Stomach (tissue), 9 donors: ENCODE measurements around the gene ELMO3. TPM values are rescaled to one million over a fixed set of nuclear protein-coding genes. Genes with fewer than 3 reads are reported as not detected.

ENCODE experiments used
- DNase-seq, 2 donors: peaks; one replicate each; pipeline versions ENCODE4 v3.0.0 to v3.0.0-alpha.2; 2013 to 2019
- H3K27ac ChIP-seq, 5 donors: fragments of 200-600 bp in 4 of 5; sonication (generic) in 4 of 5; one replicate each; pipeline ENCODE4 v1.5.1; 2013 to 2019; ENCODE audit warnings: mild to moderate bottlenecking in 1 of 5, moderate library complexity in 1 of 5
- H3K27me3 ChIP-seq, 3 donors: fragments of 200-600 bp; sonication (generic); one replicate each; pipeline ENCODE4 v1.5.1; 2017 to 2019; ENCODE audit warnings: mixed run types in 1 of 3
- H3K36me3 ChIP-seq, 4 donors: fragments of 200-600 bp; sonication (generic); 1 replicate in 3 of 4; 2 replicates in 1 of 4; pipeline ENCODE4 v1.5.1; 2016 to 2019
- H3K4me1 ChIP-seq, 4 donors: fragments of 200-600 bp; sonication (generic); one replicate each; pipeline ENCODE4 v1.5.1; 2016 to 2019
- H3K4me3 ChIP-seq, 4 donors: fragments of 200-600 bp; sonication (generic) in 3 of 4; one replicate each; pipeline ENCODE4 v1.5.1; 2016 to 2019; ENCODE audit warnings: mild to moderate bottlenecking in 1 of 4
- H3K9me3 ChIP-seq, 4 donors: fragments of 200-600 bp; sonication (generic); one replicate each; pipeline ENCODE4 v1.5.1; 2016 to 2019
- CTCF ChIP-seq, 7 experiments: fragments of 450-650 bp in 4 of 7; fragments of 200-600 bp in 3 of 7; sonication (generic) in 3 of 7; IDR thresholded peaks; one replicate each; pipeline ENCODE4 v1.5.1; 2016 to 2019; ENCODE audit warnings: antibody characterized with exemption in 7 of 7, control low read depth in 2 of 7, mild to moderate bottlenecking in 1 of 7
- EP300 ChIP-seq: sonication (generic); formaldehyde crosslinking; IDR thresholded peaks from one replicate; pipeline ENCODE4 v1.6.1; 2017; ENCODE audit warnings: antibody characterized with exemption
- POLR2A ChIP-seq, 4 donors: fragments of 450-650 bp; IDR thresholded peaks; one replicate each; pipeline ENCODE4 v1.6.1; 2016; ENCODE audit warnings: antibody characterized with exemption in 4 of 4, control low read depth in 2 of 4, mild to moderate bottlenecking in 1 of 4, moderate library complexity in 1 of 4
- POLR2AphosphoS5 ChIP-seq, 3 donors: sonication (generic); formaldehyde crosslinking; IDR thresholded peaks; one replicate each; pipeline ENCODE4 v1.6.1; 2016; ENCODE audit warnings: antibody characterized with exemption in 3 of 3
- WGBS, 5 donors: extraction: QIAGEN DNeasy Blood & Tissue Kit in 3 of 5; methylation state at CpG; one replicate each; pipeline versions ENCODE4 v1.1.5 to v1.1.7; 2013 to 2018; 5-methylcytosine and 5-hydroxymethylcytosine counted together
- intact Hi-C: fragments of 100-400 bp; cut with DNase I; formaldehyde crosslinking; loops from one replicate; pipeline ENCODE4 v1.15.1; 2023; ENCODE audit warnings: low total_unique reads
- polyA plus RNA-seq, 3 donors: library from polyadenylated mRNA; stranded (reverse); fragments of 200-250 nt; gene quantifications; one replicate each; pipeline ENCODE4 v1.2.3, GENCODE V29; 2013
- small RNA-seq, 4 donors: library from RNA; depleted of rRNA; stranded (forward); fragments of <200 nt; gene quantifications; one replicate each; pipeline ENCODE3, GENCODE V24; 2016
- total RNA-seq, 5 donors: library from RNA; depleted of rRNA; stranded (reverse); fragments of >200 nt; gene quantifications; one replicate each; pipeline versions ENCODE4 v1.1.0 to v1.2.3, GENCODE V29; 2014 to 2016
- donor health status: healthy with polysubstance abuse.
- donor health status: Bipolar disorder and iron deficiency.
- donor health status: healthy.

The ELMO3 gene
- total and polyA plus RNA-seq, 8 donors, result 11.6 to 133 (median 40.8) TPM

- Histone ChIP-seq H3K27me3 (peaks cover 0 to 51% (median 19%) of the 10 kb centered on the region in 3 donors), H3K27ac (no peak overlapping the region), H3K4me1 (peaks cover 14 to 16% (median 15%) of the 10 kb centered on the region in 4 donors), H3K9me3 (no peaks in the 10 kb centered on the region), H3K36me3 (no peaks in the 10 kb centered on the region), H3K4me3 (no peak overlapping the region)
- intact Hi-C loops, result no loop called here
- DNase-seq, result no peak
- WGBS, 5 donors, result 90 to 94% (median 92%) methylated on average over 3 to 4 of the region's 4 CpGs
- TF ChIP-seq CTCF (IDR thresholded peaks at IDR 0.05) (no peak), POLR2A (IDR thresholded peaks at IDR 0.05) (no peak), POLR2AphosphoS5 (IDR thresholded peaks at IDR 0.05) (no peak), EP300 (no peak)
These were observed 53.9 kb downstream of the ELMO3 start for GRCh38 chr16:67252609-67253497.

Small RNAs within 50 kb of the gene (small RNA-seq; reads per million reads assigned to genes)
- 13.2 to 15.5 (median 14.2) reads per million in 4 donors for gene MIR328

Other genes with a start within 250 kb of the ELMO3 start
- gene CES3, start 237.9 kb upstream of the ELMO3 start, total RNA-seq, result 100 to 1,000 TPM in 1 of 5 donors, 10 to 100 TPM in 1, 1 to 10 TPM in 1, under 1 TPM in 1, not detected in 1; 0.37 to 145 (median 8.3) TPM
- 1 to 10 TPM in 1 of 3 donors, under 1 TPM in 1, not detected in 1; 0.56 to 2.8 TPM for gene CES3, start 237.9 kb upstream of the ELMO3 start, polyA plus RNA-seq
- gene CES4A, start 210.5 kb upstream of the ELMO3 start, total RNA-seq, result 10 to 100 TPM in 2 of 5 donors, 1 to 10 TPM in 3; 3.3 to 22.3 (median 7.0) TPM
- 10 to 100 TPM in 1 of 3 donors, 1 to 10 TPM in 2; 3.2 to 16.5 (median 3.7) TPM for gene CES4A, start 210.5 kb upstream of the ELMO3 start, polyA plus RNA-seq
- 10 to 100 TPM in 4 of 5 donors, 1 to 10 TPM in 1; 4.1 to 68.1 (median 46.2) TPM for gene CBFB, start 170.0 kb upstream of the ELMO3 start, total RNA-seq
- 10 to 100 TPM; 13.1 to 17.7 (median 14.9) TPM for gene CBFB, start 170.0 kb upstream of the ELMO3 start, polyA plus RNA-seq
- 10 to 100 TPM in 3 of 5 donors, 1 to 10 TPM in 2; 4.6 to 39.6 (median 13.4) TPM for gene PHAF1, start 89.2 kb upstream of the ELMO3 start, total RNA-seq
- 1 to 10 TPM; 5.1 to 7.6 (median 7.5) TPM for gene PHAF1, start 89.2 kb upstream of the ELMO3 start, polyA plus RNA-seq
- gene B3GNT9, start 48.1 kb upstream of the ELMO3 start, total RNA-seq, result 10 to 100 TPM in 1 of 5 donors, 1 to 10 TPM in 3, under 1 TPM in 1; 0.58 to 11.2 (median 4.3) TPM
- 1 to 10 TPM; 3.5 to 7.9 (median 4.0) TPM for gene B3GNT9, start 48.1 kb upstream of the ELMO3 start, polyA plus RNA-seq
- 100 to 1,000 TPM in 1 of 5 donors, 10 to 100 TPM in 4; 10.6 to 112 (median 38.4) TPM for gene TRADD, start 39.2 kb upstream of the ELMO3 start, total RNA-seq
- gene TRADD, start 39.2 kb upstream of the ELMO3 start, polyA plus RNA-seq, result 10 to 100 TPM; 18.9 to 39.4 (median 34.8) TPM
- gene FBXL8, start 39.2 kb upstream of the ELMO3 start, total RNA-seq, result 100 to 1,000 TPM in 1 of 5 donors, 10 to 100 TPM in 3, 1 to 10 TPM in 1; 5.5 to 412 (median 51.3) TPM
- gene FBXL8, start 39.2 kb upstream of the ELMO3 start, polyA plus RNA-seq, result 10 to 100 TPM in 2 of 3 donors, 1 to 10 TPM in 1; 8.3 to 18.3 (median 10.7) TPM
- 100 to 1,000 TPM in 1 of 5 donors, 10 to 100 TPM in 3, 1 to 10 TPM in 1; 9.5 to 630 (median 36.5) TPM for gene HSF4, start 34.4 kb upstream of the ELMO3 start, total RNA-seq
- gene HSF4, start 34.4 kb upstream of the ELMO3 start, polyA plus RNA-seq, result 10 to 100 TPM; 23.8 to 65.4 (median 27.9) TPM
- gene NOL3, start 28.6 kb upstream of the ELMO3 start, total RNA-seq, result 100 to 1,000 TPM in 1 of 5 donors, 10 to 100 TPM in 4; 11.4 to 492 (median 39.4) TPM
- gene NOL3, start 28.6 kb upstream of the ELMO3 start, polyA plus RNA-seq, result 10 to 100 TPM; 17.2 to 59.7 (median 21.5) TPM
- 100 to 1,000 TPM in 1 of 5 donors, 10 to 100 TPM in 4; 13.2 to 156 (median 24.0) TPM for gene MATCAP1, start 15.2 kb upstream of the ELMO3 start, total RNA-seq
- 10 to 100 TPM in 1 of 3 donors, 1 to 10 TPM in 2; 8.5 to 25.7 (median 9.5) TPM for gene MATCAP1, start 15.2 kb upstream of the ELMO3 start, polyA plus RNA-seq
- gene EXOC3L1, start 9.0 kb upstream of the ELMO3 start, total RNA-seq, result 10 to 100 TPM in 3 of 5 donors, 1 to 10 TPM in 1, not detected in 1; 1.3 to 25.5 (median 14.5) TPM
- 1 to 10 TPM; 3.9 to 6.8 (median 4.0) TPM for gene EXOC3L1, start 9.0 kb upstream of the ELMO3 start, polyA plus RNA-seq
- 100 to 1,000 TPM in 2 of 5 donors, 10 to 100 TPM in 3; 36.8 to 304 (median 89.7) TPM for gene E2F4, start 7.0 kb upstream of the ELMO3 start, total RNA-seq
- gene E2F4, start 7.0 kb upstream of the ELMO3 start, polyA plus RNA-seq, result 10 to 100 TPM; 32.8 to 44.3 (median 38.7) TPM
- 100 to 1,000 TPM in 1 of 5 donors, 10 to 100 TPM in 3, 1 to 10 TPM in 1; 8.7 to 126 (median 46.4) TPM for gene TMEM208, start 28.0 kb downstream of the ELMO3 start, total RNA-seq
- 100 to 1,000 TPM in 1 of 3 donors, 10 to 100 TPM in 2; 39.6 to 141 (median 89.2) TPM for gene TMEM208, start 28.0 kb downstream of the ELMO3 start, polyA plus RNA-seq
- gene FHOD1, start 48.4 kb downstream of the ELMO3 start, total RNA-seq, result 100 to 1,000 TPM in 1 of 5 donors, 10 to 100 TPM in 3, 1 to 10 TPM in 1; 6.1 to 101 (median 25.9) TPM
- 10 to 100 TPM; 12.8 to 19.2 (median 15.7) TPM for gene FHOD1, start 48.4 kb downstream of the ELMO3 start, polyA plus RNA-seq
- gene SLC9A5, start 49.8 kb downstream of the ELMO3 start, total RNA-seq, result 1 to 10 TPM in 2 of 5 donors, under 1 TPM in 2, not detected in 1; 0.89 to 5.3 (median 2.6) TPM
- under 1 TPM; 0.19 to 0.43 (median 0.31) TPM for gene SLC9A5, start 49.8 kb downstream of the ELMO3 start, polyA plus RNA-seq
- gene PLEKHG4, start 80.4 kb downstream of the ELMO3 start, total RNA-seq, result 10 to 100 TPM in 2 of 5 donors, 1 to 10 TPM in 3; 2.3 to 57.1 (median 8.1) TPM
- 1 to 10 TPM; 2.5 to 10.0 (median 3.1) TPM for gene PLEKHG4, start 80.4 kb downstream of the ELMO3 start, polyA plus RNA-seq
- gene KCTD19, start 127.6 kb downstream of the ELMO3 start, total RNA-seq, result 1 to 10 TPM in 2 of 5 donors, not detected in 3; 2.2 to 3.3 TPM
- gene KCTD19, start 127.6 kb downstream of the ELMO3 start, polyA plus RNA-seq, result under 1 TPM in 1 of 3 donors, not detected in 2; 0.03 TPM
- gene LRRC36, start 127.7 kb downstream of the ELMO3 start, total RNA-seq, result 10 to 100 TPM in 1 of 5 donors, under 1 TPM in 1, not detected in 3; 0.73 to 33.0 TPM
- 1 to 10 TPM in 1 of 3 donors, under 1 TPM in 1, not detected in 1; 0.37 to 1.2 TPM for gene LRRC36, start 127.7 kb downstream of the ELMO3 start, polyA plus RNA-seq
- 100 to 1,000 TPM in 1 of 5 donors, 10 to 100 TPM in 3, 1 to 10 TPM in 1; 5.8 to 127 (median 15.8) TPM for gene TPPP3, start 194.4 kb downstream of the ELMO3 start, total RNA-seq
- gene TPPP3, start 194.4 kb downstream of the ELMO3 start, polyA plus RNA-seq, result 10 to 100 TPM in 2 of 3 donors, 1 to 10 TPM in 1; 10.0 to 38.8 (median 11.8) TPM
- gene ZDHHC1, start 217.3 kb downstream of the ELMO3 start, total RNA-seq, result 10 to 100 TPM in 2 of 5 donors, 1 to 10 TPM in 2, not detected in 1; 6.1 to 33.6 (median 11.6) TPM
- gene ZDHHC1, start 217.3 kb downstream of the ELMO3 start, polyA plus RNA-seq, result 1 to 10 TPM; 2.0 to 4.7 (median 4.4) TPM
- 100 to 1,000 TPM in 1 of 5 donors, 10 to 100 TPM in 1, 1 to 10 TPM in 1, under 1 TPM in 1, not detected in 1; 0.89 to 837 (median 9.6) TPM for gene HSD11B2, start 232.0 kb downstream of the ELMO3 start, total RNA-seq
- 10 to 100 TPM in 1 of 3 donors, 1 to 10 TPM in 2; 1.5 to 16.7 (median 2.9) TPM for gene HSD11B2, start 232.0 kb downstream of the ELMO3 start, polyA plus RNA-seq